IPS-20b (cell line): ENCODE data around the gene GHRL.
A peak's percentile ranks its signal among the peaks of the same experiment; 100 is the strongest.

Experiments
- H3K27ac ChIP-seq: one replicate; pipeline ENCODE4 v1.5.1; 2013; ENCODE audit warnings: low read length
- H3K27me3 ChIP-seq: 2 replicates; pipeline ENCODE4 v1.6.1; 2013; ENCODE audit warnings: mild to moderate bottlenecking, low read length, inconsistent platforms; ENCODE audit not compliant: insufficient read depth
- H3K36me3 ChIP-seq: 2 replicates; pipeline ENCODE4 v1.6.1; 2013; ENCODE audit warnings: low read depth, mild to moderate bottlenecking, inconsistent platforms, low read length, moderate library complexity; ENCODE audit not compliant: insufficient read depth
- H3K4me1 ChIP-seq: 2 replicates; pipeline ENCODE4 v1.6.1; 2013; ENCODE audit warnings: mild to moderate bottlenecking, control low read depth, inconsistent platforms, low read length, moderate library complexity; ENCODE audit not compliant: insufficient read depth
- H3K4me3 ChIP-seq: 2 replicates; pipeline ENCODE4 v1.5.1; 2013; ENCODE audit warnings: mild to moderate bottlenecking, low read length, inconsistent platforms
- H3K9ac ChIP-seq: 2 replicates; pipeline ENCODE4 v1.6.1; 2013; ENCODE audit warnings: low read depth, mild to moderate bottlenecking, inconsistent platforms, low read length, moderate library complexity
- H3K9me3 ChIP-seq: 2 replicates; pipeline ENCODE4 v1.6.1; 2013; ENCODE audit warnings: mild to moderate bottlenecking, low read depth, low read length, inconsistent platforms; ENCODE audit not compliant: insufficient read depth

Gene GHRL

DNA sequence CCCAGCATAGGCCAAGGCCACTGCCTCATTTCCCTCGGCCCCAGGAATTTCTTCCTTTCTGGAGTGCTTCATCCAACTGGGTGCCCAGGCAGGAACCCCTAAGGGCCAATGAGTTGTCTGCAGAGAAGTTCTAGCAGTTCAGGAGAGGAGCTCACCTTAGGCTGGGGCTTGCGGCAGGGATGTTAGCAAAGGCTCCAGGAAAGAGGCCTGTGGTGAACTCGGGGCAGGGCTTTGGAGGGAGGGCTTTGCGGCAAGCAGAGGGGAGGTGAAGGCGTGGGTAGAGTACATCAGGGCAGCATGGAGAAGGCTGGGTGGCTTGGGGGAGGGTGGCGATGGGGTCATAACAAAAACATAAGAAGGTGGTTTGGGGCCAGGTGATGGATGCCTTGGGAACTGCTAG, 1.1 kb downstream of the GHRL start:
- Histone ChIP-seq H3K9me3 (no peaks in the 10 kb centered on the region), H3K4me3 (no peak overlapping the region), H3K4me1 (peaks cover 6% of the 10 kb centered on the region; the same call in 1 of the 2 replicates), H3K9ac (no peak overlapping the region), H3K27ac (no peak overlapping the region), H3K36me3 (peaks cover 17% of the 10 kb centered on the region), H3K27me3 (no peaks in the 10 kb centered on the region)

DNA sequence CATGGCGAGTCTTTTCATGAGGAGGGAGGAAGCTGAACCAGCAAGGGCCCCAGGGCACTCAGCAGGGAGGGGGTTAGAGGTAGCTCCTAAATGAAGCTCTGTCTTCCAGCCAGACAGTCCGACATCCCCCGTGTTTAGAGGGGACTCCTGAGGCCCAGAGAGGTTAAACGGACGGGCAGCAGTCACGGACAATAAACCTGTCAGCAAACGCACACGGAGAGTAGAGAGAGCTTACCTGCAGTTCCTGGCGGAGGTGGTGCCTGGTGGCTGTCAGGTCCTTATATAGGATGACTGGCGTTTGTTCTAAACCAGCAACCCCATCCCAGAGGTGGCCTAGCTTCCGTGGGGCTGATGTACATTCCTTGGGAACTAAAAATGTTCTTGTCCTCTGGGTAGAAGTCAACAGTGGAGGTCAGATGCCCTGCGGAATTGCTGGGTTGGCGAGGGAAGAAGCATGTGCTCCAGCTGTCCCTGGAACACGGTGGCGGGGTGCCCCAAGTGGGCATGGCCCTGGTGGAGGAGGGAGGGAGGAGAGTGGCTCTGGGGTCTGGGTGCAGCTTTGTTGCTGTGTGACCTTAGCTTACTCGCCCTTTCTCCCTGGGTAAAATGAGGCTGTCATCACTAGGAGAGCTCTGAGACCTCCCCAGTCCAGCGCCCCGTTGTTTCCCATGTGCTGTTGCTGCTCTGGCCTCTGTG, 2.1 kb downstream of the GHRL start:
- H3K27me3 ChIP-seq: no peaks in the 10 kb centered on the region
- no peak overlapping the region for H3K27ac ChIP-seq
- no peak overlapping the region for H3K9ac ChIP-seq
- no peak overlapping the region for H3K4me3 ChIP-seq
- peaks cover 10% of the 10 kb centered on the region; the same call in 1 of the 2 replicates for H3K4me1 ChIP-seq
- peaks cover 17% of the 10 kb centered on the region for H3K36me3 ChIP-seq
- no peaks in the 10 kb centered on the region for H3K9me3 ChIP-seq

DNA sequence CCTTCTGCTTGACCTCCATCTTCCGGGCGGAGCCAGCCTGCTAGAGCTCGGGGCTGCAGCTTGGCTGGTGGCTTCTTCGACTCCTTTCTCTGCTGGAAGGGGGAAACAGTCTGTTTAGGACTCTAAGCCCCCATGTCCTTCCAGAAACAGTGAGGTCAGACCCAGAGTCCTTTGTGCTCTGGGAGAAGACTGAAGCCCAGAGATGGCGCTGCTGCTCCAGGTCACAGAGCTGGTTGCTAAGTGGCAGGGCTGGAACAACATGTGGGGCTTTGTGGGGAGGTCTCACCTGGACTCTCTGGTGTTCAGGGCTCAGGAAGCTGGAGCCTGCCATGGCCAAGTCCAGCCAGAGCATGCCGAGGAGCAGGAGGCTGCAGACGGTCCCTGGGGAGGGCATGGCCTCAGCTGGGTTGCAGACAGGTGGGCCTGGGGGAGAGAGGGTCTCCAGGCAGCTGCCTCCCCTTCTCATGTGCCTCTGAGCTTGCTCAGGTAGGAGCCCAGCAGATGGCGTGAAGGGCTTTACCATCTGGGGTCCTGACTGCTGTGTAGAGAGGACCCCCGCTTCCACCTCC, 2.9 kb downstream of the GHRL start:
- H3K9ac ChIP-seq: no peak overlapping the region
- no peak overlapping the region for H3K27ac ChIP-seq
- H3K4me3 ChIP-seq: no peak overlapping the region
- no peaks in the 10 kb centered on the region for H3K27me3 ChIP-seq
- no peaks in the 10 kb centered on the region for H3K9me3 ChIP-seq
- peaks cover 10% of the 10 kb centered on the region; the same call in 1 of the 2 replicates for H3K4me1 ChIP-seq
- H3K36me3 ChIP-seq: peaks cover 12% of the 10 kb centered on the region

DNA sequence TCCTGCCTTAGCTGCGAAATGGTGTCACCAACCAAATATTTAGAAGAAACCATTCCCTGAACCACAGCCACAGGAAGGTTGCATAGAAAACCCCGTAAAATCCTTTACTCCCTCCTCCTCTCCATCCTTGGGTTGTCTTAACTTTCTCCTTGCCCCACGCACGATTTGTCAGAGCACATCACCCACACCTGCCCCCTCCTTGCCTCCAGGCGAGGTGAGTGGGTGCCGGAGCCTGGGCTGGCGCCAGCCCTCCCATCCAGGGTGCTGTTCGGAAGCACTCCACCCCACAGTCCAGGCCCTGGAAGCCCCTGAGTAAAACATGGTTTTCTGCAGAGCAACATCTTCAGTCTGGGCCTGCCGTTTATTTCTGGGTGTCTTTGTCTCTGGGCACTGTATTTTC, 3.7 kb downstream of the GHRL start:
- peaks cover 12% of the 10 kb centered on the region for H3K36me3 ChIP-seq
- H3K27me3 ChIP-seq: no peaks in the 10 kb centered on the region
- H3K4me1 ChIP-seq: peaks cover 10% of the 10 kb centered on the region; the same call in 1 of the 2 replicates
- no peak overlapping the region for H3K27ac ChIP-seq
- H3K9ac ChIP-seq: no peak overlapping the region
- no peak overlapping the region for H3K4me3 ChIP-seq
- no peaks in the 10 kb centered on the region for H3K9me3 ChIP-seq

DNA sequence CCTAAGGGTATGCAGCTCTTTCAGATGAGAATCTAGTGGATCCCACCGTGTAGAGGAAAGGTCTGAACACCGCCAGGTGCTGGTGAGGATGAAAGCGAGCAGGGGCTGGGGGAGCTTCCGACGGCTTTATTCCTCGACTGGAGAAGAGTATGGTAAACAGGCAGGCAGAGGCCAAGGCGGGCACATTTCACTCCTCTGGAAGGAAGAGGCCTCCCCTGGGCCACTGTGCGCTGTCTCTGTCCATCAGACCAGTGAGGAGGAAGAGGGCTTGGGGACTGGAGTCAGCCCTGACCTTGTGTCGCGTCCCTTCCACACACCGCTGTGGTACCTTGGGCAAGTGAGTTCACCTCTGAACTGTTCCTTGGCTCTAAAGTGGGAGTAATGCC, 4.2 kb downstream of the GHRL start:
- H3K27me3 ChIP-seq: no peaks in the 10 kb centered on the region
- H3K9me3 ChIP-seq: no peaks in the 10 kb centered on the region
- no peak overlapping the region for H3K9ac ChIP-seq
- H3K4me1 ChIP-seq: peaks cover 10% of the 10 kb centered on the region; the same call in 1 of the 2 replicates
- H3K4me3 ChIP-seq: no peak overlapping the region
- no peak overlapping the region for H3K27ac ChIP-seq
- H3K36me3 ChIP-seq: peaks cover 17% of the 10 kb centered on the region

DNA sequence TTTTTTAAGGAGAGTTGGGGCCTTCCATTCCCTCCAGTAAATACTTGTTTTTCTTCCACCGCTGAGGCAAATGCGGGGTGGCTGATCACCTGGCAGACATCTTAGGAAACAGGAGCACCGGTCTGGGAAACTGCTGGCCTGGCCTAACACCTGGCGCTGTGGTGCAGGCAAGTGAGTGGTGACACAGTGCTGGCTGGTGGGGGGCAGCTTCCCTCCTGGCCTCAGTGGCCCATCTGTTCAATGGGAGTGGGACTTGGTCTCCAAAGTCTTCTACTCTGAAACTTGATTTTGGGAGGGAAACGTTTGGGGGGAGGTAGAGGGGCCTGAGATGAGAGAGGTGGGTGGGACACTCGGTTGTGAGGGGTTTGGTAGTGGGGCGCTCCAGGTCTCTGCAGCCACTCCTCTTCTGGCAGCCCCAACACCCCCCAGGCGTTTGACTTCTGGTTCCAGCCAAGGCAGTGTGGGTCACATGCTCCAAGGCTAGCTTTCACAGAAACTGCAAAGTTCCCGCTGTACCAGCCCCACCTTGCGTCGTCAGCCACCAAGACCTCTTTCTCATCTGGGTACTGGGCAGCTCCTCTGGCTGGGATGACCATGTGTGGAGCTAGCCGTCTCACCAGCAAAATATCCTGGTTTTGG, 4.7 kb downstream of the GHRL start:
- peaks cover 10% of the 10 kb centered on the region; the same call in 1 of the 2 replicates for H3K4me1 ChIP-seq
- H3K27ac ChIP-seq: no peak overlapping the region
- H3K4me3 ChIP-seq: no peak overlapping the region
- no peak overlapping the region for H3K9ac ChIP-seq
- no peaks in the 10 kb centered on the region for H3K9me3 ChIP-seq
- no peaks in the 10 kb centered on the region for H3K27me3 ChIP-seq
- peaks cover 22% of the 10 kb centered on the region for H3K36me3 ChIP-seq

DNA sequence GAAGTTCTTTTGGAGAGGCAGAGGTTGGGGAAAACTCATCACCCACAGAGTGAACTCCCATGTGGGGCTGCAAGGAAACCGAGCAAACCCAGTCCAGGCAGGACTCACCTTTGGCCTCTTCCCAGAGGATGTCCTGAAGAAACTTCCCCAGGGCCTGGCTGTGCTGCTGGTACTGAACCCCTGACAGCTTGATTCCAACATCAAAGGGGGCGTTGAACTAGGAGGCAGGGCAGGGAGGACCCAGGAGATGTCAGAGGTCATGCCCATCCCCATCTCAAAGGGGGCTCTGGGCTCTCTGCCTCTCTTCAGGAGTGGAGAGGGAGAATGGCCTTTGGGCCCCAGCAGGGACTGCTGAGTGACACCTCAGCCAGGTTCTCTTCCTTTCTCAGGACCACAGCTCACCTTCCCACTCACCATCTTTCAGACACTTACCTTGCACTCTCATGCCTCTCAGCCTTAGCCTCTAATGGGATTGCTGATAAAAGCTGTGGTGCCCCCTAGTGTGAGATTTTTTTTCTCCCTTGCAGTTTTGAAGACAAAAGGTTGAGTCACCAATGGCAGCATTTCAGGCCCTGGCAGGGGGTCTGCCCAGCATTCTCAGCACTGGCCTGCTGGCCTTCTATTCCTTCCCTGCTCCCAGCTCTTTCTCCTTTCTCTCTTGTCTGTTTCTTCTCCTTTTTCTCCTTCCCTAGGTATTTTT, 6.0 kb downstream of the GHRL start:
- Histone ChIP-seq H3K4me3 (no peak overlapping the region), H3K9me3 (no peaks in the 10 kb centered on the region), H3K27me3 (no peaks in the 10 kb centered on the region), H3K36me3 (peaks cover 21% of the 10 kb centered on the region), H3K9ac (no peak overlapping the region), H3K4me1 (peaks cover 10% of the 10 kb centered on the region; the same call in 1 of the 2 replicates), H3K27ac (no peak overlapping the region)

DNA sequence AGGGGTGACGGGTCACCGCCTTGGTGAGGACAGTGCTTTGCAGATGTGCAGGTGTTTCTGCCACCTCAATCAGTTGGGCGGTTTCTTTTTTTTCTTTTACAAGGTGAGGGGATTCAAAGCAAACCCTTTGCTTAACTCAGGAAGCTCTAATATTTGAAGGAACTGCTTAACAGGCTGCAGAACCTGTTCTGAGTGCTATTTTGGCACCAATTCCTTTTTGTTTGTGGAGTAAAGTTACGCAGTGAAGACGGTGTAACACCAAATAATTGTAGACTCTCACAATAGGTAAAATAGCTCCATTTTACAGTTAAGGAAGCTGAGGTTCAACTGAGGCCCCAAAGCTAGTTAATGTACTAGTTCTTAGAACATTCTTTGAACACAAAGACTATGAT, 6.6 kb downstream of the GHRL start:
- Histone ChIP-seq H3K4me1 (peaks cover 10% of the 10 kb centered on the region; the same call in 1 of the 2 replicates), H3K4me3 (no peak overlapping the region), H3K27me3 (no peaks in the 10 kb centered on the region), H3K9me3 (no peaks in the 10 kb centered on the region), H3K27ac (no peak overlapping the region), H3K9ac (no peak overlapping the region), H3K36me3 (peaks cover 22% of the 10 kb centered on the region)

DNA sequence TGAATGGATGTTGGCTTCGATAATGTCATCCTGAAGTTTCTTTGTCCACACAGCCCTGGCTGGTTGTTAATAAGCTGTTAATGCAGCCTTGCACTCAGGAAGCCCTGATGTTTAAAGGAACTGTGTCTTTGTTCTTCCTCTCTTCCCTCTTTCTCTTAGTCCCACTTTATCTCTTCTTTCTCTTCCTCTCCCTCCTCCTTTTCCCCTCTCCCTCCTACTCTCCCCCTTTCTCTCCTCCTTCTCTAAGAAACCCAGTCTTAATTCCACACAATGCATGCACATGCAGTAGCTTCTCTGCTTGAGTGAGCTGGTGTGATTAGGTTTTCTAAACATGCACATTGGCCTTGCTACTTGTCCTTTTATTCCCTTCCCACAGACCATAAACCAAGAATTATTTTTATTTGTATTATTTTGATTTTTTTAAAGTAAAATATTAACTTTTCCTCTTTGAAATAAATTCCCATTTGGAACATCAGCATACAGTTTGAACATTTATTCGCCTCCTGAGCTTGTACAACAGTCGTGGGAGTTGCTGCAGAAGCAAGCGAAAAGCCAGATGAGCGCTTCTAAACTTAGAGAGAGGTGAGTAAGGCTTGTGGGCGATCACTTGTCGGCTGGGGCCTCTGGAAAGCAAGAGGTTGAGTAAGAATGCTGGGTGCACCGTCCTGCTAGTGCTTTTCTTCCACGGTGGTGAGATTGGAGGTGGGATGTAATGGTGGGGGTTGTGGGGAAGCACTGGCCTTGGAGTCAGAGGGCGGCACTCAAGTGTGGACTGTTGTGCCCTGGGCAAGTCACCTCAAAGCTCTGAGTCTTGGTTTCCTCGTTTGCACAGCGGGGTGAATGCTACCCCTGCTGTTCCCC, 7.2 kb downstream of the GHRL start:
- H3K27me3 ChIP-seq: no peaks in the 10 kb centered on the region
- H3K36me3 ChIP-seq: peaks cover 28% of the 10 kb centered on the region
- H3K27ac ChIP-seq: no peak overlapping the region
- peak overlapping the region; percentile 43 for H3K9ac ChIP-seq
- no peaks in the 10 kb centered on the region for H3K9me3 ChIP-seq
- H3K4me1 ChIP-seq: peaks cover 10% of the 10 kb centered on the region; the same call in 1 of the 2 replicates
- no peak overlapping the region for H3K4me3 ChIP-seq

DNA sequence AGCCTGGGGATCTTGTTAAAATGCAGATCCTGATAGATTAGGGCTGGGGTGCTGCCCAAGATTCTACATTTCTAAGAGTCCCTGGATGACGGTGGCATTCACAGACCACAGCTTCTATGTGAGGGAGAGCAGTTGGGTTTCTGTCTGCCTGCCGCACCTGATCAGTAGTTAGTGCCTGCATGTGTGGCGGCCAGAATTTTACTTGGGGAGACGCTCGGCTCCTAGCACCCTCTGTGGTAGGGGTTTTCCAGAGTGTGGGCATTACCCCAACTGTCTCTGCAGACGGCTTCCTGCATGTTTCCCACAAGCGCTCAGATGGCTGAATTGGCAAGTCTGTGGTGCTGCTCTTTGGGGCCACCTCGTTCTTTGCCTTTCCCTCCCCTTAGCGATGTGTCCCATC, 8.3 kb downstream of the GHRL start:
- Histone ChIP-seq H3K4me1 (peaks cover 10% of the 10 kb centered on the region; the same call in 1 of the 2 replicates), H3K27ac (no peak overlapping the region), H3K4me3 (no peak overlapping the region), H3K36me3 (peaks cover 38% of the 10 kb centered on the region), H3K27me3 (no peaks in the 10 kb centered on the region), H3K9ac (no peak overlapping the region), H3K9me3 (no peaks in the 10 kb centered on the region)

DNA sequence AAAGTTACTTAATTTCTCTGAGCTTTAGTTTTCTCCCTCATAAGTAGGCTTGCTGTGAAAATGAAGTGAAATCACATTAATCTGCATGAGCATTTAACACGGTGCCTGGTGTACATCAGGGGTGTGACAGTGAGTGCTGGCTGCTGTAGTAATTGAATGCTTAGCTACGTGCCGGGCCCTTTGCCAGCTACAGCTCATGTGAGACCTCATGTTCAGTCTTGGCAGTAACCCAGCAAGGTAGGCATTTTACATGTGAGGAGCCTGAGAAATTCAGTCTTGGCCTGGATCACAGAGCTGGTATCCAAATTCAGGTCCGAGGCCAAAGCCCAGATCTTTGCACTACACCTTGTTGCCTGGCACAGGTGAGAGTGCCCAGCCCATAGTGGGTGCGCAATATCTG, 9.1 kb downstream of the GHRL start:
- Histone ChIP-seq H3K9me3 (no peaks in the 10 kb centered on the region), H3K27me3 (no peaks in the 10 kb centered on the region), H3K9ac (no peak overlapping the region), H3K4me3 (no peak overlapping the region), H3K36me3 (peaks cover 47% of the 10 kb centered on the region), H3K27ac (no peak overlapping the region), H3K4me1 (peaks cover 10% of the 10 kb centered on the region; the same call in 1 of the 2 replicates)
